Activated B cell treated with CpG ODN at 0.5 μM for 24 hours (primary cell): ENCODE measurements around the gene SIPA1. TPM values are rescaled to one million over a fixed set of nuclear protein-coding genes. Genes with fewer than 3 reads are reported as not detected.

Experiments used
- ATAC-seq: fragments of 200-7000 bp; cut with Tn5 transposase; one replicate; pipeline ENCODE4 v1.10.0; 2021; ENCODE audit warnings: low read depth, mild to moderate bottlenecking, moderate library complexity
- CTCF ChIA-PET: fragments of 350-600 bp; sonication (Branson Sonifier 250); formaldehyde crosslinking; loops from one replicate; lab custom pipeline; 2021; ENCODE audit warnings: antibody characterized with exemption; lab: Charles Lee
- POLR2A ChIA-PET: fragments of 350-600 bp; sonication (Branson Sonifier 250); formaldehyde crosslinking; loops from one replicate; lab custom pipeline; 2021; ENCODE audit warnings: antibody characterized with exemption; lab: Charles Lee
- DNase-seq: peaks from one replicate; pipeline ENCODE4 v3.0.0; 2022
- H3K27ac Mint-ChIP-seq: one replicate; pipeline ENCODE4 v1.8.0; 2020; ENCODE audit warnings: mixed read lengths
- H3K27me3 Mint-ChIP-seq: one replicate; pipeline ENCODE4 v1.8.0; 2021; ENCODE audit warnings: mixed read lengths
- H3K36me3 Mint-ChIP-seq: one replicate; pipeline ENCODE4 v1.8.0; 2021; ENCODE audit warnings: low read depth, mixed read lengths
- H3K4me1 Mint-ChIP-seq: one replicate; pipeline ENCODE4 v1.8.0; 2021; ENCODE audit warnings: mixed read lengths
- H3K4me3 Mint-ChIP-seq: one replicate; pipeline ENCODE4 v1.8.0; 2020; ENCODE audit warnings: mild to moderate bottlenecking, mixed read lengths
- H3K9me3 Mint-ChIP-seq: one replicate; pipeline ENCODE4 v1.8.0; 2020; ENCODE audit warnings: mixed read lengths
- CTCF ChIP-seq: fragments of 200-600 bp; IDR thresholded peaks from one replicate; pipeline ENCODE4 v1.8.0; 2022; ENCODE audit warnings: antibody characterized with exemption, mild to moderate bottlenecking
- intact Hi-C: fragments of 100-400 bp; cut with micrococcal nuclease; formaldehyde crosslinking; loops from one replicate; pipeline ENCODE4 v1.15.1; 2024
- total RNA-seq: library from RNA; stranded (reverse); gene quantifications from 2 replicates; pipeline ENCODE4 v1.2.3, GENCODE V29; 2022

Gene SIPA1
- total RNA-seq, 1 donor from 2014 or later, result 252 TPM

- no peaks in the 10 kb centered on the region for H3K27me3 Mint-ChIP-seq
- peaks cover 73% of the 10 kb centered on the region for H3K36me3 Mint-ChIP-seq
- ATAC-seq (no peak), DNase-seq (no peak)
- no peaks in the 10 kb centered on the region for H3K9me3 Mint-ChIP-seq
- H3K4me3 Mint-ChIP-seq, result no peak overlapping the region
- intact Hi-C loops, result loop anchor here (5.0 kb wide), 1 partner anchor 728 kb away; the partner anchor contains the start of genes B4GAT1 and BRMS1
- no peak for TF ChIP-seq CTCF
- peaks cover 29% of the 10 kb centered on the region for H3K4me1 Mint-ChIP-seq
- H3K27ac Mint-ChIP-seq, result no peak overlapping the region
- POLR2A ChIA-PET, result interaction anchor here (1.4 to 8.5 kb wide), 2 partner anchors 20 to 239 kb away, joined by 3 to 108 read pairs; partner anchors contain the start of genes CFL1 and SIPA1
- CTCF ChIA-PET, result no interaction called here
These were observed 18.5 kb upstream of the SIPA1 start for GRCh38 chr11:65619281-65619928.

- H3K9me3 Mint-ChIP-seq, result no peaks in the 10 kb centered on the region
- no peak for TF ChIP-seq CTCF
- H3K4me3 Mint-ChIP-seq, result no peak overlapping the region
- no peak for DNase-seq
- H3K27me3 Mint-ChIP-seq, result no peaks in the 10 kb centered on the region
- no peak overlapping the region for H3K27ac Mint-ChIP-seq
- peaks cover 23% of the 10 kb centered on the region for H3K4me1 Mint-ChIP-seq
- intact Hi-C loops, result no loop called here
- no peak for ATAC-seq
- peaks cover 76% of the 10 kb centered on the region for H3K36me3 Mint-ChIP-seq
- ChIA-PET POLR2A (no interaction called here), CTCF (no interaction called here)
These were observed 17.2 kb upstream of the SIPA1 start for GRCh38 chr11:65620666-65621065.

GRCh38 chr11:65621460-65621859 lies 16.4 kb upstream of the SIPA1 start:
- H3K4me3 Mint-ChIP-seq, result no peak overlapping the region
- H3K27ac Mint-ChIP-seq, result peak overlapping the region; percentile 65
- intact Hi-C loops, result no loop called here
- ChIA-PET POLR2A (interaction anchor here (0.6 to 1.2 kb wide), 2 partner anchors 23 to 113 kb away, joined by 4 to 8 read pairs; no protein-coding TSS in a partner anchor), CTCF (no interaction called here)
- H3K9me3 Mint-ChIP-seq, result no peaks in the 10 kb centered on the region
- peaks cover 26% of the 10 kb centered on the region for H3K4me1 Mint-ChIP-seq
- no peak for ATAC-seq
- H3K36me3 Mint-ChIP-seq, result peaks cover 81% of the 10 kb centered on the region
- no peak for TF ChIP-seq CTCF
- DNase-seq, result no peak
- H3K27me3 Mint-ChIP-seq, result no peaks in the 10 kb centered on the region

- peak overlapping the region; percentile 65 for H3K27ac Mint-ChIP-seq
- CTCF ChIA-PET, result no interaction called here
- ATAC-seq (no peak), DNase-seq (no peak)
- no peak overlapping the region for H3K4me3 Mint-ChIP-seq
- H3K4me1 Mint-ChIP-seq, result peaks cover 21% of the 10 kb centered on the region
- intact Hi-C loops, result no loop called here
- no peak for TF ChIP-seq CTCF
- H3K36me3 Mint-ChIP-seq, result peaks cover 81% of the 10 kb centered on the region
- POLR2A ChIA-PET, result interaction anchor here (0.6 to 1.2 kb wide), 2 partner anchors 22 to 112 kb away, joined by 4 to 8 read pairs; no protein-coding TSS in a partner anchor
- H3K27me3 Mint-ChIP-seq, result no peaks in the 10 kb centered on the region
- H3K9me3 Mint-ChIP-seq, result no peaks in the 10 kb centered on the region
These were observed 15.9 kb upstream of the SIPA1 start for GRCh38 chr11:65622011-65622410.

GRCh38 chr11:65623177-65623576 lies 14.7 kb upstream of the SIPA1 start:
- Mint-ChIP-seq H3K4me3 (no peak overlapping the region), H3K36me3 (peaks cover 81% of the 10 kb centered on the region), H3K4me1 (peaks cover 14% of the 10 kb centered on the region), H3K27ac (no peak overlapping the region), H3K27me3 (no peaks in the 10 kb centered on the region), H3K9me3 (no peaks in the 10 kb centered on the region)
- ChIA-PET CTCF (interaction anchor here (1.1 kb wide), 1 partner anchor 15 kb away, joined by 4 read pairs; the partner anchor contains the start of gene SIPA1), POLR2A (interaction anchor here (1.0 kb wide), 1 partner anchor 8 kb away, joined by 3 read pairs; the partner anchor contains the start of gene PCNX3)
- no peak for TF ChIP-seq CTCF
- no peak for ATAC-seq
- intact Hi-C loops, result no loop called here
- DNase-seq, result no peak
